SK-N-SH (cell line): Measurements from ENCODE around the gene TCF7L2. TPM values are rescaled to one million over a fixed set of nuclear protein-coding genes. Genes with fewer than 3 reads are reported as not detected.

Experiments used
- CTCF ChIA-PET: fragments of 300-600, 350-600 bp; formaldehyde crosslinking; extraction: SDS; loops from one replicate; lab custom pipeline; 2021; lab: Yijun Ruan, JAX
- POLR2A ChIA-PET: fragments of 350-600 bp; sonication (Branson Sonifier 250); formaldehyde crosslinking; extraction: SDS; loops from one replicate; lab custom pipeline; 2020; ENCODE audit warnings: antibody characterized with exemption, inconsistent platforms; lab: Yijun Ruan, JAX
- DNase-seq: peaks from one replicate; pipeline ENCODE4 v3.0.0; 2012
- H2AFZ ChIP-seq: fragments of 200-600 bp; sonication (generic); 2 replicates; pipeline ENCODE4 v1.8.1; 2016; ENCODE audit warnings: antibody characterized with exemption, mild to moderate bottlenecking, low read depth
- H3F3A ChIP-seq: fragments of 200-600 bp; sonication (generic); replicated peaks from 2 replicates; pipeline ENCODE3; 2016; ENCODE audit warnings: antibody characterized with exemption, mild to moderate bottlenecking; ENCODE audit not compliant: insufficient read depth
- H3K27ac ChIP-seq, 2 experiments: fragments of 200-500 bp in 1 of 2; fragments of 200-600 bp in 1 of 2; sonication (Bioruptor generic) in 1 of 2; sonication (generic), shearing (Covaris generic) in 1 of 2; 2 replicates each; pipeline versions ENCODE4 v1.5.1 to v1.6.1; 2014 to 2016; ENCODE audit warnings: low read depth in 2 of 2, inconsistent platforms in 1 of 2, low read length in 1 of 2, mild to moderate bottlenecking in 1 of 2, mixed read lengths in 1 of 2
- H3K27me3 ChIP-seq: fragments of 200-600 bp; sonication (generic), shearing (Covaris generic); 2 replicates; pipeline ENCODE4 v1.6.1; 2016; ENCODE audit warnings: mixed run types; ENCODE audit not compliant: insufficient read depth
- H3K36me3 ChIP-seq, 2 experiments: fragments of 200-500 bp in 1 of 2; fragments of 200-600 bp in 1 of 2; sonication (Bioruptor generic) in 1 of 2; sonication (generic) in 1 of 2; replicated peaks in 1 of 2; 2 replicates each; pipeline versions ENCODE3 to v1.5.1; 2014 to 2016; ENCODE audit warnings: low read length in 1 of 2, mild to moderate bottlenecking in 1 of 2; ENCODE audit not compliant: insufficient read depth in 2 of 2, control insufficient read depth in 1 of 2
- H3K4me1 ChIP-seq, 2 experiments: fragments of 200-500 bp in 1 of 2; fragments of 200-600 bp in 1 of 2; sonication (Bioruptor generic) in 1 of 2; sonication (generic), shearing (Covaris generic) in 1 of 2; 2 replicates each; pipeline versions ENCODE4 v1.5.1 to v1.6.1; 2014 to 2016; ENCODE audit warnings: low read depth in 1 of 2, low read length in 1 of 2, mixed run types in 1 of 2; ENCODE audit not compliant: insufficient read depth in 2 of 2, control insufficient read depth in 1 of 2
- H3K4me2 ChIP-seq: fragments of 200-600 bp; sonication (generic), shearing (Covaris generic); 2 replicates; pipeline ENCODE4 v1.6.1; 2017; ENCODE audit warnings: mixed run types
- H3K4me3 ChIP-seq, 2 experiments: fragments of 200-500 bp in 1 of 2; fragments of 200-600 bp in 1 of 2; sonication (Bioruptor generic) in 1 of 2; sonication (generic), shearing (Covaris generic) in 1 of 2; 2 replicates each; pipeline versions ENCODE4 v1.5.1 to v1.8.1; 2014 to 2016; ENCODE audit warnings: low read depth in 2 of 2, inconsistent platforms in 1 of 2, low read length in 1 of 2, mild to moderate bottlenecking in 1 of 2, mixed read lengths in 1 of 2, moderate library complexity in 1 of 2
- H3K79me2 ChIP-seq: fragments of 200-600 bp; sonication (generic); 2 replicates; pipeline ENCODE4 v1.8.1; 2017; ENCODE audit warnings: mild to moderate bottlenecking; ENCODE audit not compliant: insufficient read depth
- H3K9ac ChIP-seq: fragments of 200-600 bp; sonication (generic); 2 replicates; pipeline ENCODE4 v1.6.1; 2017; ENCODE audit warnings: mixed run types
- H3K9me2 ChIP-seq: fragments of 200-600 bp; sonication (generic); 2 replicates; pipeline ENCODE4 v1.6.1; 2017; ENCODE audit warnings: mixed run types
- H3K9me3 ChIP-seq: fragments of 200-600 bp; sonication (generic); 2 replicates; pipeline ENCODE4 v1.6.1; 2017; ENCODE audit warnings: mixed run types, mild to moderate bottlenecking, moderate library complexity
- H4K20me1 ChIP-seq: fragments of 200-600 bp; sonication (generic); 2 replicates; pipeline ENCODE4 v1.6.1; 2017; ENCODE audit warnings: mild to moderate bottlenecking, mixed run types; ENCODE audit not compliant: insufficient read depth
- CHD2 ChIP-seq: fragments of 150-350 bp; IDR thresholded peaks from 2 replicates; pipeline ENCODE4 v1.6.1; 2018; ENCODE audit warnings: low read length; ENCODE audit not compliant: partially characterized antibody
- ELF1 ChIP-seq: IDR thresholded peaks from 2 replicates; pipeline ENCODE4 v1.4.0; 2012
- FOXM1 ChIP-seq: IDR thresholded peaks from 2 replicates; pipeline ENCODE4 v1.4.0; 2012; ENCODE audit warnings: low read depth, mild to moderate bottlenecking
- GABPA ChIP-seq: IDR thresholded peaks from 2 replicates; pipeline ENCODE4 v1.4.0; 2012; ENCODE audit warnings: low read depth, mild to moderate bottlenecking
- MAX ChIP-seq: IDR thresholded peaks from 2 replicates; pipeline ENCODE4 v1.4.0; 2012; ENCODE audit warnings: low read depth
- MXI1 ChIP-seq: IDR thresholded peaks from 2 replicates; pipeline ENCODE4 v1.6.1; 2012; ENCODE audit warnings: mild to moderate bottlenecking, low read depth, low read length, improper control_type of control experiment
- NFIC ChIP-seq: IDR thresholded peaks from 2 replicates; pipeline ENCODE4 v1.4.0; 2012; ENCODE audit warnings: borderline replicate concordance
- RAD21 ChIP-seq: IDR thresholded peaks from 2 replicates; pipeline ENCODE4 v1.6.1; 2012; ENCODE audit warnings: mild to moderate bottlenecking, low read length
- REST ChIP-seq: IDR thresholded peaks from 2 replicates; pipeline ENCODE4 v1.6.1; 2012; ENCODE audit warnings: mild to moderate bottlenecking, low read depth, low read length, moderate library complexity
- RFX5 ChIP-seq: IDR thresholded peaks from 2 replicates; pipeline ENCODE4 v1.6.1; 2012; ENCODE audit warnings: mild to moderate bottlenecking, improper control_type of control experiment, low read length
- RXRA ChIP-seq: IDR thresholded peaks from 2 replicates; pipeline ENCODE4 v1.4.0; 2012; ENCODE audit warnings: low read depth, mild to moderate bottlenecking, borderline replicate concordance
- SMC3 ChIP-seq: IDR thresholded peaks from 2 replicates; pipeline ENCODE4 v1.6.1; 2012; ENCODE audit warnings: low read depth, low read length, improper control_type of control experiment
- TAF1 ChIP-seq: IDR thresholded peaks from 2 replicates; pipeline ENCODE4 v1.6.1; 2012; ENCODE audit warnings: low read depth, mild to moderate bottlenecking, low read length, moderate library complexity, borderline replicate concordance
- USF2 ChIP-seq: fragments of 150-350 bp; IDR thresholded peaks from 2 replicates; pipeline ENCODE4 v1.6.1; 2017; ENCODE audit warnings: antibody characterized with exemption, low read length, low read depth, borderline replicate concordance
- WGBS: methylation state at CpG from one replicate; pipeline ENCODE4 v1.1.6; 2017; ENCODE audit warnings: low lambda C conversion rate; 5-methylcytosine and 5-hydroxymethylcytosine counted together
- polyA plus RNA-seq, 3 experiments: library from polyadenylated mRNA; depleted of rRNA; stranded (reverse); fragments of >200 nt; gene quantifications; 2 replicates each; pipeline ENCODE4 v1.2.3, GENCODE V29; 2012

The TCF7L2 gene
- polyA plus RNA-seq, 1 of the 3 experiments (the other 2 are of a cell fraction), result 10.2 TPM

GRCh38 chr10:113047151-113047550 lies 97.1 kb downstream of the TCF7L2 start:
- H3F3A ChIP-seq, result peaks cover 16% of the 10 kb centered on the region
- no peak for DNase-seq
- H3K4me1 ChIP-seq, result peaks cover 5 to 15% of the 10 kb centered on the region in 2 experiments
- CTCF ChIA-PET, result interaction anchor here (1.6 kb wide), 1 partner anchor 11 kb away, joined by 6 read pairs; no protein-coding TSS in a partner anchor
- H3K36me3 ChIP-seq, result no peaks in the 10 kb centered on the region
- H3K9ac ChIP-seq, result no peak overlapping the region
- no peak overlapping the region for H2AFZ ChIP-seq
- no peak overlapping the region for H3K4me3 ChIP-seq
- no peak for TF ChIP-seq TAF1
- TF ChIP-seq RAD21, result no peak
- H3K9me3 ChIP-seq, result no peaks in the 10 kb centered on the region
- peaks cover 46% of the 10 kb centered on the region; the same call in 1 of the 2 replicates for H3K79me2 ChIP-seq
- H3K9me2 ChIP-seq, result no peaks in the 10 kb centered on the region
- H4K20me1 ChIP-seq, result peaks cover 10% of the 10 kb centered on the region; the same call in 1 of the 2 replicates
- POLR2A ChIA-PET, result no interaction called here
- no peak overlapping the region for H3K4me2 ChIP-seq
- no peak overlapping the region; a peak in 1 of 4 replicates for H3K27ac ChIP-seq
- WGBS, result 68% methylated on average over 4 of the region's 4 CpGs
- no peaks in the 10 kb centered on the region for H3K27me3 ChIP-seq

- Histone ChIP-seq H3K4me3 (no peak overlapping the region), H3K27me3 (no peaks in the 10 kb centered on the region), H3K4me1 (peaks cover 5 to 13% of the 10 kb centered on the region in 2 experiments), H3K36me3 (no peaks in the 10 kb centered on the region), H3K9ac (no peak overlapping the region), H3K79me2 (peaks cover 46% of the 10 kb centered on the region; the same call in 1 of the 2 replicates), H3K9me2 (no peaks in the 10 kb centered on the region), H3K4me2 (no peak overlapping the region), H2AFZ (no peak overlapping the region), H3K27ac (peak overlapping the region in 1 of 2 experiments; percentile 11; a peak in 1 of 4 replicates), H4K20me1 (peaks cover 10% of the 10 kb centered on the region; the same call in 1 of the 2 replicates), H3K9me3 (no peaks in the 10 kb centered on the region), H3F3A (peaks cover 16% of the 10 kb centered on the region)
- no peak for DNase-seq
- TF ChIP-seq GABPA (no peak), NFIC (no peak), SMC3 (no peak), ELF1 (no peak), RAD21 (no peak), RFX5 (no peak), RXRA (no peak), MXI1 (no peak), FOXM1 (no peak), CHD2 (no peak), REST (no peak), MAX (no peak), USF2 (no peak)
- 80% methylated on average over 5 of the region's 5 CpGs for WGBS
- POLR2A ChIA-PET, result no interaction called here
- CTCF ChIA-PET, result interaction anchor here (1.2 kb wide), 1 partner anchor 337 kb away, joined by 3 read pairs; no protein-coding TSS in a partner anchor
Observed at GRCh38 chr10:113047605-113047962, 97.5 kb downstream of the TCF7L2 start.
